ENCODE data around the gene LRAT. TPM values are rescaled to one million over a fixed set of nuclear protein-coding genes. Genes with fewer than 3 reads are reported as not detected.

LRAT gene
- total and polyA plus RNA-seq, 9 of the 15 experiments (the other 6 are each of a cell fraction or from before 2014, with no cell fraction given): 0.03 to 0.41 (median 0.07) TPM; not detected in 4

DNA sequence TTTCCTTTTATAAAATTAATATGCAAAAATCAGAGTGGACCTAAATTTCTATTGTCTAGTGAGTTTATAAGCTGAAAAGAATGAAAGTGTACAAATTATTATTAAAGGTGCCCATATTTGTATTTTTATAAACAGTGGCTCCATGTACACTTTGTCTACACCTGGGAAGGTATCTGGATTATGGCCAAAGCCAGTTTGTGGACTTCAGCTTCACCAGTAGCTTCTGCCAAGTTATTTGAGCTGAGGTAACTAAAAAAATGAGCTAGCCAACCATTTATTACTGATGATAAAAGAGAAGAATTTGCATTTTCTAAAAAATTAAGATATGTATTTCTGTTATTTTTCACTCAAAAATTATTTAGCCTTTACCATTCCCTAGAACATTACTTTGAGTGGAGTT is 32.3 kb upstream of the LRAT start:
- Histone ChIP-seq H3K79me2 (ENCODE audit: control insufficient read depth, insufficient read depth, low read length) (no peaks in the 10 kb centered on the region), H2AFZ (ENCODE audit: low read depth, low read length) (no peak overlapping the region), H3K4me1 (replicated peaks in 1 of 2; ENCODE audit: control insufficient read depth in 2 of 2, insufficient read depth in 2 of 2, low read length in 2 of 2) (no peaks in the 10 kb centered on the region; a peak in 1 of 5 replicates), H3K9ac (ENCODE audit: insufficient read depth in 1 of 2, low read depth in 2 of 2, low read length in 2 of 2) (no peak overlapping the region), H3K9me1 (ENCODE audit: control insufficient read depth, insufficient read depth, low read length) (no peaks in the 10 kb centered on the region), H3K4me3 (no peak overlapping the region), H3K9me3 (replicated peaks; ENCODE audit: control insufficient read depth, insufficient read depth, low read depth, low read length) (no peaks in the 10 kb centered on the region), H3K27me3 (ENCODE audit: control insufficient read depth in 2 of 2, insufficient read depth in 2 of 2, low read length in 2 of 2) (no peaks in the 10 kb centered on the region), H3K4me2 (ENCODE audit: insufficient read depth, low read length) (no peak overlapping the region), H4K20me1 (replicated peaks; ENCODE audit: control insufficient read depth, insufficient read depth, low read length) (no peaks in the 10 kb centered on the region), H3K27ac (ENCODE audit: extremely low read depth, low read depth, low read length) (no peak overlapping the region), H3K36me3 (ENCODE audit: control insufficient read depth, insufficient read depth, low read length) (no peaks in the 10 kb centered on the region)
- POLR2A ChIA-PET: no interaction called here
- in situ Hi-C loops (cut with MboI) (no loop called here), intact Hi-C loops (cut with micrococcal nuclease) (no loop called here)
- no TSS peak for BruUV-seq (replicated peaks)
- CTCF ChIA-PET (ENCODE audit: low intra/inter-chr PET ratio): no interaction called here
- no peak for TF ChIP-seq TARDBP (IDR thresholded peaks at IDR 0.05)
- TF ChIP-seq, protein P1, sequence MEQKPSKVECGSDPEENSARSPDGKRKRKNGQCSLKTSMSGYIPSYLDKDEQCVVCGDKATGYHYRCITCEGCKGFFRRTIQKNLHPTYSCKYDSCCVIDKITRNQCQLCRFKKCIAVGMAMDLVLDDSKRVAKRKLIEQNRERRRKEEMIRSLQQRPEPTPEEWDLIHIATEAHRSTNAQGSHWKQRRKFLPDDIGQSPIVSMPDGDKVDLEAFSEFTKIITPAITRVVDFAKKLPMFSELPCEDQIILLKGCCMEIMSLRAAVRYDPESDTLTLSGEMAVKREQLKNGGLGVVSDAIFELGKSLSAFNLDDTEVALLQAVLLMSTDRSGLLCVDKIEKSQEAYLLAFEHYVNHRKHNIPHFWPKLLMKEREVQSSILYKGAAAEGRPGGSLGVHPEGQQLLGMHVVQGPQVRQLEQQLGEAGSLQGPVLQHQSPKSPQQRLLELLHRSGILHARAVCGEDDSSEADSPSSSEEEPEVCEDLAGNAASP (IDR thresholded peaks at IDR 0.05): no peak
- no peak for TF ChIP-seq HNRNPLL (IDR thresholded peaks at IDR 0.05; ENCODE audit: low read depth, low read length, poor library complexity, severe bottlenecking)
- TF ChIP-seq, protein P2, sequence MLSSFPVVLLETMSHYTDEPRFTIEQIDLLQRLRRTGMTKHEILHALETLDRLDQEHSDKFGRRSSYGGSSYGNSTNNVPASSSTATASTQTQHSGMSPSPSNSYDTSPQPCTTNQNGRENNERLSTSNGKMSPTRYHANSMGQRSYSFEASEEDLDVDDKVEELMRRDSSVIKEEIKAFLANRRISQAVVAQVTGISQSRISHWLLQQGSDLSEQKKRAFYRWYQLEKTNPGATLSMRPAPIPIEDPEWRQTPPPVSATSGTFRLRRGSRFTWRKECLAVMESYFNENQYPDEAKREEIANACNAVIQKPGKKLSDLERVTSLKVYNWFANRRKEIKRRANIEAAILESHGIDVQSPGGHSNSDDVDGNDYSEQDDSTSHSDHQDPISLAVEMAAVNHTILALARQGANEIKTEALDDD (IDR thresholded peaks at IDR 0.05): no peak
- TF ChIP-seq SMARCE1 (IDR thresholded peaks at IDR 0.05): no peak
- TF ChIP-seq, protein P3, sequence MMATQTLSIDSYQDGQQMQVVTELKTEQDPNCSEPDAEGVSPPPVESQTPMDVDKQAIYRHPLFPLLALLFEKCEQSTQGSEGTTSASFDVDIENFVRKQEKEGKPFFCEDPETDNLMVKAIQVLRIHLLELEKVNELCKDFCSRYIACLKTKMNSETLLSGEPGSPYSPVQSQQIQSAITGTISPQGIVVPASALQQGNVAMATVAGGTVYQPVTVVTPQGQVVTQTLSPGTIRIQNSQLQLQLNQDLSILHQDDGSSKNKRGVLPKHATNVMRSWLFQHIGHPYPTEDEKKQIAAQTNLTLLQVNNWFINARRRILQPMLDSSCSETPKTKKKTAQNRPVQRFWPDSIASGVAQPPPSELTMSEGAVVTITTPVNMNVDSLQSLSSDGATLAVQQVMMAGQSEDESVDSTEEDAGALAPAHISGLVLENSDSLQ (IDR thresholded peaks at IDR 0.05): no peak
- TF ChIP-seq CAMTA2 (CRISPR knock-in tag; conservative IDR thresholded peaks at IDR 0.05): no peak
- TF ChIP-seq ARNT (IDR thresholded peaks at IDR 0.05): no peak
- TF ChIP-seq, protein P4, sequence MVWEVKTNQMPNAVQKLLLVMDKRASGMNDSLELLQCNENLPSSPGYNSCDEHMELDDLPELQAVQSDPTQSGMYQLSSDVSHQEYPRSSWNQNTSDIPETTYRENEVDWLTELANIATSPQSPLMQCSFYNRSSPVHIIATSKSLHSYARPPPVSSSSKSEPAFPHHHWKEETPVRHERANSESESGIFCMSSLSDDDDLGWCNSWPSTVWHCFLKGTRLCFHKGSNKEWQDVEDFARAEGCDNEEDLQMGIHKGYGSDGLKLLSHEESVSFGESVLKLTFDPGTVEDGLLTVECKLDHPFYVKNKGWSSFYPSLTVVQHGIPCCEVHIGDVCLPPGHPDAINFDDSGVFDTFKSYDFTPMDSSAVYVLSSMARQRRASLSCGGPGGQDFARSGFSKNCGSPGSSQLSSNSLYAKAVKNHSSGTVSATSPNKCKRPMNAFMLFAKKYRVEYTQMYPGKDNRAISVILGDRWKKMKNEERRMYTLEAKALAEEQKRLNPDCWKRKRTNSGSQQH (CRISPR knock-in tag; IDR thresholded peaks at IDR 0.05): no peak
- no peak for TF ChIP-seq BCL6 (CRISPR knock-in tag; IDR thresholded peaks at IDR 0.05)
- no peak for TF ChIP-seq DACH1 (IDR thresholded peaks at IDR 0.05; ENCODE audit: partially characterized antibody)
- TF ChIP-seq ZNF124 (CRISPR knock-in tag; IDR thresholded peaks at IDR 0.05): no peak
- TF ChIP-seq EZH2 (IDR thresholded peaks at IDR 0.05; ENCODE audit: borderline replicate concordance, low read depth, low read length): no peak
- no peak for TF ChIP-seq JUNB (CRISPR knock-in tag; conservative IDR thresholded peaks at IDR 0.05)
- TF ChIP-seq, protein P5, sequence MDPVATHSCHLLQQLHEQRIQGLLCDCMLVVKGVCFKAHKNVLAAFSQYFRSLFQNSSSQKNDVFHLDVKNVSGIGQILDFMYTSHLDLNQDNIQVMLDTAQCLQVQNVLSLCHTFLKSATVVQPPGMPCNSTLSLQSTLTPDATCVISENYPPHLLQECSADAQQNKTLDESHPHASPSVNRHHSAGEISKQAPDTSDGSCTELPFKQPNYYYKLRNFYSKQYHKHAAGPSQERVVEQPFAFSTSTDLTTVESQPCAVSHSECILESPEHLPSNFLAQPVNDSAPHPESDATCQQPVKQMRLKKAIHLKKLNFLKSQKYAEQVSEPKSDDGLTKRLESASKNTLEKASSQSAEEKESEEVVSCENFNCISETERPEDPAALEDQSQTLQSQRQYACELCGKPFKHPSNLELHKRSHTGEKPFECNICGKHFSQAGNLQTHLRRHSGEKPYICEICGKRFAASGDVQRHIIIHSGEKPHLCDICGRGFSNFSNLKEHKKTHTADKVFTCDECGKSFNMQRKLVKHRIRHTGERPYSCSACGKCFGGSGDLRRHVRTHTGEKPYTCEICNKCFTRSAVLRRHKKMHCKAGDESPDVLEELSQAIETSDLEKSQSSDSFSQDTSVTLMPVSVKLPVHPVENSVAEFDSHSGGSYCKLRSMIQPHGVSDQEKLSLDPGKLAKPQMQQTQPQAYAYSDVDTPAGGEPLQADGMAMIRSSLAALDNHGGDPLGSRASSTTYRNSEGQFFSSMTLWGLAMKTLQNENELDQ (CRISPR knock-in tag; IDR thresholded peaks at IDR 0.05; ENCODE audit: borderline replicate concordance): no peak
- no peak for TF ChIP-seq TCFL5 (CRISPR knock-in tag; conservative IDR thresholded peaks at IDR 0.05)
- TF ChIP-seq ZNF408 (CRISPR knock-in tag; IDR thresholded peaks at IDR 0.05; ENCODE audit: low read depth): no peak
- no peak for TF ChIP-seq ZNF134 (CRISPR knock-in tag; conservative IDR thresholded peaks at IDR 0.05)
- no peak for TF ChIP-seq RAD51 (IDR thresholded peaks at IDR 0.05; ENCODE audit: borderline replicate concordance, low read depth)
- TF ChIP-seq SP1 (CRISPR knock-in tag; IDR thresholded peaks at IDR 0.05): no peak
- FAIRE-seq: no peak
- no peak for DNase-seq (ENCODE audit: extremely low read depth in 1 of 4, low spot score in 3 of 4)
- ATAC-seq: no peak

Measured in K562 (cell line).